Measurements from ENCODE around the gene RNF145.

DNA sequence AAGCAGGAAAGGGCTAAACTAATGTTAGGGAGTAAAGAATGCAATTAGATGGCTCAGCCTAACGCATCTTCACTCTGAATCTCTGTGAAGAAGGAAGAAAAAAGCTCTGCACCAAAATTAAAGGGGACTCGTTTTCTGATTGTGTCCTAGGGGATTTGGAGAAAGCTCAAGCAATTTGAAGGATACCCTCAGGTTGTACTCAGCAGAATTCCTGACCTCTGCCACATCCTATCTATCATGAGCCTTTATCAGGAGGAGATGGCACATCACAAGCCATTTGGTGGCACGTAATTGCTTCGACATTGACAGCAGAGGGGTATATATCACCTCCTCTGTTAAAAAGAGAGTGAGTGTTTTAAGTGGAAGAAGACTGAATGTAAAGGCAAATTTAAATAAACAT is 77.4 kb downstream of the RNF145 start:
- TF ChIP-seq, protein P1, sequence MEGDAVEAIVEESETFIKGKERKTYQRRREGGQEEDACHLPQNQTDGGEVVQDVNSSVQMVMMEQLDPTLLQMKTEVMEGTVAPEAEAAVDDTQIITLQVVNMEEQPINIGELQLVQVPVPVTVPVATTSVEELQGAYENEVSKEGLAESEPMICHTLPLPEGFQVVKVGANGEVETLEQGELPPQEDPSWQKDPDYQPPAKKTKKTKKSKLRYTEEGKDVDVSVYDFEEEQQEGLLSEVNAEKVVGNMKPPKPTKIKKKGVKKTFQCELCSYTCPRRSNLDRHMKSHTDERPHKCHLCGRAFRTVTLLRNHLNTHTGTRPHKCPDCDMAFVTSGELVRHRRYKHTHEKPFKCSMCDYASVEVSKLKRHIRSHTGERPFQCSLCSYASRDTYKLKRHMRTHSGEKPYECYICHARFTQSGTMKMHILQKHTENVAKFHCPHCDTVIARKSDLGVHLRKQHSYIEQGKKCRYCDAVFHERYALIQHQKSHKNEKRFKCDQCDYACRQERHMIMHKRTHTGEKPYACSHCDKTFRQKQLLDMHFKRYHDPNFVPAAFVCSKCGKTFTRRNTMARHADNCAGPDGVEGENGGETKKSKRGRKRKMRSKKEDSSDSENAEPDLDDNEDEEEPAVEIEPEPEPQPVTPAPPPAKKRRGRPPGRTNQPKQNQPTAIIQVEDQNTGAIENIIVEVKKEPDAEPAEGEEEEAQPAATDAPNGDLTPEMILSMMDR (IDR thresholded peaks at IDR 0.05 in 8 of 11, conservative IDR thresholded peaks at IDR 0.05 in 3 of 11) = no peak
- no peak for TF ChIP-seq POLR2A (IDR thresholded peaks at IDR 0.05)

All from spleen (tissue), 7 donors.